HepG2 (cell line): ENCODE data around the gene COMMD4. TPM values are rescaled to one million over a fixed set of nuclear protein-coding genes. Genes with fewer than 3 reads are reported as not detected.
A peak's percentile ranks its signal among the peaks of the same experiment; 100 is the strongest.

Experiments
- CAMTA2 ChIP-seq: sonication (generic); formaldehyde crosslinking; IDR thresholded peaks from 2 replicates; pipeline ENCODE4 v1.4.0; 2020; ENCODE audit warnings: mild to moderate bottlenecking, missing genetic modification reagents, borderline replicate concordance
- CEBPZ ChIP-seq: IDR thresholded peaks from 2 replicates; pipeline ENCODE4 v1.6.1; 2012; ENCODE audit warnings: low read length, improper control_type of control experiment
- CTCF ChIP-seq: sonication (generic); formaldehyde crosslinking; IDR thresholded peaks from 2 replicates; pipeline ENCODE4 v1.5.0; 2020; ENCODE audit warnings: mild to moderate bottlenecking, missing genetic modification reagents, moderate library complexity
- HNRNPUL1 ChIP-seq: fragments of 200-400 bp; formaldehyde crosslinking; IDR thresholded peaks from 2 replicates; pipeline ENCODE4 v1.6.1; 2017; ENCODE audit warnings: low read depth, mild to moderate bottlenecking, low read length, moderate library complexity
- KDM5B ChIP-seq: sonication (generic); formaldehyde crosslinking; IDR thresholded peaks from 2 replicates; pipeline ENCODE4 v1.4.0; 2020; ENCODE audit warnings: missing genetic modification reagents, mild to moderate bottlenecking, borderline replicate concordance
- REST ChIP-seq, 2 experiments: IDR thresholded peaks; 2 replicates each; pipeline ENCODE4 v1.6.1; 2011 to 2012; ENCODE audit warnings: low read length in 2 of 2, borderline replicate concordance in 1 of 2, low read depth in 1 of 2, mild to moderate bottlenecking in 1 of 2, moderate library complexity in 1 of 2
- TFDP1 ChIP-seq: IDR thresholded peaks from 2 replicates; pipeline ENCODE4 v1.6.1; 2016; ENCODE audit warnings: missing compliant biosample characterization, missing genetic modification reagents, borderline replicate concordance
- ZBTB21 ChIP-seq: sonication (generic); formaldehyde crosslinking; IDR thresholded peaks from 2 replicates; pipeline ENCODE4 v1.4.0; 2020; ENCODE audit warnings: missing genetic modification reagents
- ZNF337 ChIP-seq: sonication (generic); formaldehyde crosslinking; IDR thresholded peaks from 2 replicates; pipeline ENCODE4 v1.5.1; 2020; ENCODE audit warnings: missing genetic modification reagents, low read depth, mild to moderate bottlenecking, borderline replicate concordance
- ZNF776 ChIP-seq: sonication (generic); formaldehyde crosslinking; IDR thresholded peaks from 2 replicates; pipeline ENCODE4 v1.4.0; 2020; ENCODE audit warnings: mild to moderate bottlenecking, missing genetic modification reagents
- polyA plus RNA-seq, 8 experiments: library from polyadenylated mRNA; depleted of rRNA in 3 of 8; stranded (reverse) in 7 of 8; unstranded in 1 of 8; fragments of >200 nt; fragmentation: Illumina TruSeq in 4 of 8; extraction: Trizol in 4 of 8; gene quantifications; 2 replicates each; pipeline versions ENCODE4 v1.2.1 to v1.2.3, GENCODE V29; 2011 to 2016; ENCODE audit warnings: low read depth in 4 of 8, missing spikeins in 1 of 8, mixed read lengths in 1 of 8; ENCODE audit not compliant: insufficient read depth in 1 of 8
- total RNA-seq, 5 experiments: library from RNA; depleted of rRNA; stranded (reverse); fragments of >200 nt; fragmentation: Illumina TruSeq; extraction: Trizol; gene quantifications; 2 replicates each; pipeline ENCODE4 v1.2.3, GENCODE V29; 2016; ENCODE audit warnings: low read depth in 1 of 5
- TF ChIP-seq, protein P1 (sequence below): sonication (generic); formaldehyde crosslinking; IDR thresholded peaks from 2 replicates; pipeline ENCODE4 v1.4.0; 2020; ENCODE audit warnings: mild to moderate bottlenecking, missing genetic modification reagents
- TF ChIP-seq, protein P2 (sequence below): sonication (generic); formaldehyde crosslinking; IDR thresholded peaks from 2 replicates; pipeline ENCODE4 v1.4.0; 2020; ENCODE audit warnings: missing genetic modification reagents

The COMMD4 gene
- total and polyA plus RNA-seq, 2 of the 13 experiments (the other 11 are each of a cell fraction or from before 2014, with no cell fraction given): 45.8 to 89.9 TPM

- TF ChIP-seq REST (IDR thresholded peaks at IDR 0.05; ENCODE audit: borderline replicate concordance in 1 of 2, low read depth in 1 of 2, low read length in 2 of 2) (no peak), CTCF (CRISPR knock-in tag) (peak; percentile 90), CEBPZ (no peak), KDM5B (CRISPR knock-in tag) (no peak), ZNF337 (CRISPR knock-in tag) (no peak), CAMTA2 (CRISPR knock-in tag) (no peak), ZBTB21 (CRISPR knock-in tag) (no peak), TFDP1 (CRISPR knock-in tag) (peak; percentile 51; the same call in 1 of the 2 replicates), ZNF776 (CRISPR knock-in tag) (no peak), HNRNPUL1 (no peak)
- TF ChIP-seq, protein P1, sequence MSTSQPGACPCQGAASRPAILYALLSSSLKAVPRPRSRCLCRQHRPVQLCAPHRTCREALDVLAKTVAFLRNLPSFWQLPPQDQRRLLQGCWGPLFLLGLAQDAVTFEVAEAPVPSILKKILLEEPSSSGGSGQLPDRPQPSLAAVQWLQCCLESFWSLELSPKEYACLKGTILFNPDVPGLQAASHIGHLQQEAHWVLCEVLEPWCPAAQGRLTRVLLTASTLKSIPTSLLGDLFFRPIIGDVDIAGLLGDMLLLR: no peak
- TF ChIP-seq, protein P2, sequence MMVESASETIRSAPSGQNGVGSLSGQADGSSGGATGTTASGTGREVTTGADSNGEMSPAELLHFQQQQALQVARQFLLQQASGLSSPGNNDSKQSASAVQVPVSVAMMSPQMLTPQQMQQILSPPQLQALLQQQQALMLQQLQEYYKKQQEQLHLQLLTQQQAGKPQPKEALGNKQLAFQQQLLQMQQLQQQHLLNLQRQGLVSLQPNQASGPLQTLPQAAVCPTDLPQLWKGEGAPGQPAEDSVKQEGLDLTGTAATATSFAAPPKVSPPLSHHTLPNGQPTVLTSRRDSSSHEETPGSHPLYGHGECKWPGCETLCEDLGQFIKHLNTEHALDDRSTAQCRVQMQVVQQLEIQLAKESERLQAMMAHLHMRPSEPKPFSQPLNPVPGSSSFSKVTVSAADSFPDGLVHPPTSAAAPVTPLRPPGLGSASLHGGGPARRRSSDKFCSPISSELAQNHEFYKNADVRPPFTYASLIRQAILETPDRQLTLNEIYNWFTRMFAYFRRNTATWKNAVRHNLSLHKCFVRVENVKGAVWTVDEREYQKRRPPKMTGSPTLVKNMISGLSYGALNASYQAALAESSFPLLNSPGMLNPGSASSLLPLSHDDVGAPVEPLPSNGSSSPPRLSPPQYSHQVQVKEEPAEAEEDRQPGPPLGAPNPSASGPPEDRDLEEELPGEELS (CRISPR knock-in tag): 0 out of 2 replicates have a peak, but pooled peaks have one; percentile 16
These were observed 28.0 kb upstream of the COMMD4 start (continued) for GRCh38 chr15:75307778-75308390.
